ENCODE results near the gene PLA2G2A. TPM values are rescaled to one million over a fixed set of nuclear protein-coding genes. Genes with fewer than 3 reads are reported as not detected.

Gene PLA2G2A
- total RNA-seq, 1 experiment from 2014 or later: not detected

DNA sequence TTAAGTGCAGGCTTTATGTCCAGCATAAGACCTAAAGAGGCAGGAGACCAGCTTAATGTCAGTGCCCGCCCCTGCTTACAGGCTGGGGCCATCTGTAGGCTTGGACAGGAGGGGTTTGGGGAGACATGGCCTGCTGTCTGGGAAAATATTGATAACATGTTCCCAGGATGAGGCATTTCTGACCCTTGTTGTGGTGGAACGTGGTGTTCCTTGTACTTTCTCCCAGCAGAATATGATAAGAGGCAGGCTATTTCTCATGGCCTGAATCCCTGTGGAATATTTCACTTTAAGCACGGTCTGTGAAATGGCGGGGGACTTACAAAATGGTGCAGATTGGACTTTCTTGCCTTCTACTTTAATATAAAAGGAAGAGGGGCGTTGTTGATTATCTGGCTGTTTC lies 48.7 kb upstream of the PLA2G2A start:
- DNase-seq (ENCODE audit: low read depth, low spot score): no peak
- TF ChIP-seq, protein P1, sequence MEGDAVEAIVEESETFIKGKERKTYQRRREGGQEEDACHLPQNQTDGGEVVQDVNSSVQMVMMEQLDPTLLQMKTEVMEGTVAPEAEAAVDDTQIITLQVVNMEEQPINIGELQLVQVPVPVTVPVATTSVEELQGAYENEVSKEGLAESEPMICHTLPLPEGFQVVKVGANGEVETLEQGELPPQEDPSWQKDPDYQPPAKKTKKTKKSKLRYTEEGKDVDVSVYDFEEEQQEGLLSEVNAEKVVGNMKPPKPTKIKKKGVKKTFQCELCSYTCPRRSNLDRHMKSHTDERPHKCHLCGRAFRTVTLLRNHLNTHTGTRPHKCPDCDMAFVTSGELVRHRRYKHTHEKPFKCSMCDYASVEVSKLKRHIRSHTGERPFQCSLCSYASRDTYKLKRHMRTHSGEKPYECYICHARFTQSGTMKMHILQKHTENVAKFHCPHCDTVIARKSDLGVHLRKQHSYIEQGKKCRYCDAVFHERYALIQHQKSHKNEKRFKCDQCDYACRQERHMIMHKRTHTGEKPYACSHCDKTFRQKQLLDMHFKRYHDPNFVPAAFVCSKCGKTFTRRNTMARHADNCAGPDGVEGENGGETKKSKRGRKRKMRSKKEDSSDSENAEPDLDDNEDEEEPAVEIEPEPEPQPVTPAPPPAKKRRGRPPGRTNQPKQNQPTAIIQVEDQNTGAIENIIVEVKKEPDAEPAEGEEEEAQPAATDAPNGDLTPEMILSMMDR (IDR thresholded peaks at IDR 0.05): no peak
- no peak for TF ChIP-seq SIN3A (IDR thresholded peaks at IDR 0.05; ENCODE audit: borderline replicate concordance, insufficient read depth, low read depth, low read length)
- TF ChIP-seq, protein P2, sequence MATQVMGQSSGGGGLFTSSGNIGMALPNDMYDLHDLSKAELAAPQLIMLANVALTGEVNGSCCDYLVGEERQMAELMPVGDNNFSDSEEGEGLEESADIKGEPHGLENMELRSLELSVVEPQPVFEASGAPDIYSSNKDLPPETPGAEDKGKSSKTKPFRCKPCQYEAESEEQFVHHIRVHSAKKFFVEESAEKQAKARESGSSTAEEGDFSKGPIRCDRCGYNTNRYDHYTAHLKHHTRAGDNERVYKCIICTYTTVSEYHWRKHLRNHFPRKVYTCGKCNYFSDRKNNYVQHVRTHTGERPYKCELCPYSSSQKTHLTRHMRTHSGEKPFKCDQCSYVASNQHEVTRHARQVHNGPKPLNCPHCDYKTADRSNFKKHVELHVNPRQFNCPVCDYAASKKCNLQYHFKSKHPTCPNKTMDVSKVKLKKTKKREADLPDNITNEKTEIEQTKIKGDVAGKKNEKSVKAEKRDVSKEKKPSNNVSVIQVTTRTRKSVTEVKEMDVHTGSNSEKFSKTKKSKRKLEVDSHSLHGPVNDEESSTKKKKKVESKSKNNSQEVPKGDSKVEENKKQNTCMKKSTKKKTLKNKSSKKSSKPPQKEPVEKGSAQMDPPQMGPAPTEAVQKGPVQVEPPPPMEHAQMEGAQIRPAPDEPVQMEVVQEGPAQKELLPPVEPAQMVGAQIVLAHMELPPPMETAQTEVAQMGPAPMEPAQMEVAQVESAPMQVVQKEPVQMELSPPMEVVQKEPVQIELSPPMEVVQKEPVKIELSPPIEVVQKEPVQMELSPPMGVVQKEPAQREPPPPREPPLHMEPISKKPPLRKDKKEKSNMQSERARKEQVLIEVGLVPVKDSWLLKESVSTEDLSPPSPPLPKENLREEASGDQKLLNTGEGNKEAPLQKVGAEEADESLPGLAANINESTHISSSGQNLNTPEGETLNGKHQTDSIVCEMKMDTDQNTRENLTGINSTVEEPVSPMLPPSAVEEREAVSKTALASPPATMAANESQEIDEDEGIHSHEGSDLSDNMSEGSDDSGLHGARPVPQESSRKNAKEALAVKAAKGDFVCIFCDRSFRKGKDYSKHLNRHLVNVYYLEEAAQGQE (IDR thresholded peaks at IDR 0.05; ENCODE audit: insufficient read depth in 1 of 2, low read depth in 2 of 2, low read length in 1 of 2): no peak
- no peak for TF ChIP-seq POLR2AphosphoS5 (IDR thresholded peaks at IDR 0.05; ENCODE audit: low read depth, low read length)
- no peak for TF ChIP-seq TCF7L2 (IDR thresholded peaks at IDR 0.05; ENCODE audit: low read depth, low read length)
- no TSS peak for BruUV-seq (replicated peaks)
- H3K9me3 ChIP-seq (ENCODE audit: control insufficient read depth, insufficient read depth, low read depth, low read length): no peaks in the 10 kb centered on the region
- no peak for ATAC-seq
- H3K4me3 ChIP-seq (ENCODE audit: low read depth in 2 of 2, low read length in 2 of 2): no peak overlapping the region
- no peaks in the 10 kb centered on the region for H3K4me1 ChIP-seq (ENCODE audit: control insufficient read depth, insufficient read depth, low read length)
- POLR2A ChIA-PET: no interaction called here
- intact Hi-C loops (cut with micrococcal nuclease; ENCODE audit: unreplicated experiment): no loop called here
- H3K36me3 ChIP-seq (ENCODE audit: control insufficient read depth, insufficient read depth, low read length): no peaks in the 10 kb centered on the region
- peaks cover under 1% of the 10 kb centered on the region; the same call in 1 of the 2 replicates for H3K27me3 ChIP-seq (ENCODE audit: control insufficient read depth, insufficient read depth, low read length)
- CTCF ChIA-PET: no interaction called here
- no peak overlapping the region for H3K27ac ChIP-seq (ENCODE audit: low read length)
- in situ Hi-C loops (cut with HindIII; ENCODE audit: low pct_unique_long_range_greater_than_20kb, low sequenced_read_pairs): no loop called here

DNA sequence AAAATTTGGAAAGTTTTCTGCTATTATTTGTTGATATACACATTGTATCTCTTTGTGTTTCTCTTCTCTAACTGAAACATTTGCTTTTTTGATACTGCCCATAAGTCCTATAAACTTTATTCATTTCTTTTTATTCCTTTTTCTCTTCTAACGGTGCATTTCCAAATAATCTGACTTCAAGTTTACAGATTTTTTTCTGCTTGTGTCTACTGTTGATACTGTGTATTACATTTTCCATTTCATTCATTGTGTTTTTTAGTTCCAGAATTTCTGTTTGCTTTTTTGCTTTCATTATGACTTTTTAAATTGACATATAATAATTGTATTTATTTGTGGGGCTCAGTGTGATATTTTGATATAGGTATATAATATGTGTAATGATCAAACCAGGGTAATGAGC lies 38.3 kb upstream of the PLA2G2A start:
- no peaks in the 10 kb centered on the region for H3K27me3 ChIP-seq (ENCODE audit: control insufficient read depth, insufficient read depth, low read length)
- CTCF ChIA-PET: interaction anchor here (0.6 to 1.0 kb wide), 2 partner anchors 58 to 148 kb away, joined by 3 to 4 read pairs; no protein-coding TSS in a partner anchor
- H3K27ac ChIP-seq (ENCODE audit: low read length): no peak overlapping the region
- POLR2A ChIA-PET: no interaction called here
- no TSS peak for BruUV-seq (replicated peaks)
- H3K4me1 ChIP-seq (ENCODE audit: control insufficient read depth, insufficient read depth, low read length): no peaks in the 10 kb centered on the region
- no peaks in the 10 kb centered on the region for H3K36me3 ChIP-seq (ENCODE audit: control insufficient read depth, insufficient read depth, low read length)
- H3K4me3 ChIP-seq (ENCODE audit: low read depth in 2 of 2, low read length in 2 of 2): no peak overlapping the region
- TF ChIP-seq TCF7L2 (IDR thresholded peaks at IDR 0.05; ENCODE audit: low read depth, low read length) (no peak), SIN3A (IDR thresholded peaks at IDR 0.05; ENCODE audit: borderline replicate concordance, insufficient read depth, low read depth, low read length) (no peak)
- TF ChIP-seq, protein P2 (IDR thresholded peaks at IDR 0.05; ENCODE audit: insufficient read depth in 1 of 2, low read depth in 2 of 2, low read length in 1 of 2): no peak
- in situ Hi-C loops (cut with HindIII; ENCODE audit: low pct_unique_long_range_greater_than_20kb, low sequenced_read_pairs): no loop called here
- intact Hi-C loops (cut with micrococcal nuclease; ENCODE audit: unreplicated experiment): no loop called here
- ATAC-seq (no peak), DNase-seq (ENCODE audit: low read depth, low spot score) (no peak)
- H3K9me3 ChIP-seq (ENCODE audit: control insufficient read depth, insufficient read depth, low read depth, low read length): peaks cover 6% of the 10 kb centered on the region; the same call in 1 of the 2 replicates

Data from Panc1 (cell line).